COLO829 (cell line): Measurements from ENCODE around the gene SEMA5A.

ENCODE experiments used
- DNase-seq: peaks from one replicate; pipeline ENCODE4 v3.0.0; 2012; ENCODE audit warnings: low spot score

SEMA5A gene, protein sequence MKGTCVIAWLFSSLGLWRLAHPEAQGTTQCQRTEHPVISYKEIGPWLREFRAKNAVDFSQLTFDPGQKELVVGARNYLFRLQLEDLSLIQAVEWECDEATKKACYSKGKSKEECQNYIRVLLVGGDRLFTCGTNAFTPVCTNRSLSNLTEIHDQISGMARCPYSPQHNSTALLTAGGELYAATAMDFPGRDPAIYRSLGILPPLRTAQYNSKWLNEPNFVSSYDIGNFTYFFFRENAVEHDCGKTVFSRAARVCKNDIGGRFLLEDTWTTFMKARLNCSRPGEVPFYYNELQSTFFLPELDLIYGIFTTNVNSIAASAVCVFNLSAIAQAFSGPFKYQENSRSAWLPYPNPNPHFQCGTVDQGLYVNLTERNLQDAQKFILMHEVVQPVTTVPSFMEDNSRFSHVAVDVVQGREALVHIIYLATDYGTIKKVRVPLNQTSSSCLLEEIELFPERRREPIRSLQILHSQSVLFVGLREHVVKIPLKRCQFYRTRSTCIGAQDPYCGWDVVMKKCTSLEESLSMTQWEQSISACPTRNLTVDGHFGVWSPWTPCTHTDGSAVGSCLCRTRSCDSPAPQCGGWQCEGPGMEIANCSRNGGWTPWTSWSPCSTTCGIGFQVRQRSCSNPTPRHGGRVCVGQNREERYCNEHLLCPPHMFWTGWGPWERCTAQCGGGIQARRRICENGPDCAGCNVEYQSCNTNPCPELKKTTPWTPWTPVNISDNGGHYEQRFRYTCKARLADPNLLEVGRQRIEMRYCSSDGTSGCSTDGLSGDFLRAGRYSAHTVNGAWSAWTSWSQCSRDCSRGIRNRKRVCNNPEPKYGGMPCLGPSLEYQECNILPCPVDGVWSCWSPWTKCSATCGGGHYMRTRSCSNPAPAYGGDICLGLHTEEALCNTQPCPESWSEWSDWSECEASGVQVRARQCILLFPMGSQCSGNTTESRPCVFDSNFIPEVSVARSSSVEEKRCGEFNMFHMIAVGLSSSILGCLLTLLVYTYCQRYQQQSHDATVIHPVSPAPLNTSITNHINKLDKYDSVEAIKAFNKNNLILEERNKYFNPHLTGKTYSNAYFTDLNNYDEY

GRCh38 chr5:9545992-9546851 is at the start of gene SEMA5A:
Gene SEMA5A (minus strand): TSS chr5:9546075. CDS start chr5:9379946, 166,129 bp downstream.
- no peak for DNase-seq

- DNase-seq = no peak
Measured at GRCh38 chr5:9594913-9595312, 49.0 kb upstream of the SEMA5A start.

- no peak for DNase-seq
Measured at GRCh38 chr5:9589049-9589835, 43.4 kb upstream of the SEMA5A start.

DNA sequence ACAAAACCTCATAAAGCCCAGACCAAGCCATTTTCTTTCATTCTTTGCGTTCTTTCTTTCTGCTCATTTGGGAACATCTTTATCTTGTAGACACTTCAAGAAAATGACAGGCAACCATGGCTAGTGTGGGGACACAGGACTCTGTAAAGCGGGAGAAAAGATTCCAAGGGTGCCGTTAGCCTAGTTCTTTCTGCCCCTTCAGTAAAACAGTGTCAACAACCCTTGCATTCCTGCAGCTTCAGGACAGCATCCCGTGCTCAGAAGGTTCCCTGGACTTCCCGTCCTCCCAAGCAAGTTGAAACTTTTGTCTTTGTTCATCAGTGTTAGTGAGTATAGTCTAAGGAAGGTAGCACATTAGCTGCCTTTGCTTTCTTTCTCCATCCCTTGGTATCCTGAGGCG is 42.4 kb upstream of the SEMA5A start:
- no peak for DNase-seq

DNA sequence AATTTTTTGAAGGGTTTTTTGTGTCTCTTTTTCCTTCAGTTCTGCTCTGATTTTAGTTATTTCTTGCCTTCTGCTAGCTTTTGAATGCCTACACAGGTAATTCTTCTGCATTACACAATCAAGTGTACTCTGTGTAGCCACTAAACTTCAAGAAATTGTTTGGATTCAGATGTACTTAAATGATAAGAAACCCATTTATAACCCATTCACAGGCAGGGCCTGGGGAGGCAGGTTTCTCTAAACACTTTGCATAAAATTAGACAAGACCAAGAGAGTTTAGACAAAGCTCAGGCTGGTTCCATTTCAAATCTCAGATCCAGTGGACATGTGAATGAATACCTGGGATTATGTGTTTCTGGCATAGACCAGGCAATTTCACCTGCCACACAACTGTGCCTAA is 41.3 kb upstream of the SEMA5A start:
- no peak for DNase-seq

DNA sequence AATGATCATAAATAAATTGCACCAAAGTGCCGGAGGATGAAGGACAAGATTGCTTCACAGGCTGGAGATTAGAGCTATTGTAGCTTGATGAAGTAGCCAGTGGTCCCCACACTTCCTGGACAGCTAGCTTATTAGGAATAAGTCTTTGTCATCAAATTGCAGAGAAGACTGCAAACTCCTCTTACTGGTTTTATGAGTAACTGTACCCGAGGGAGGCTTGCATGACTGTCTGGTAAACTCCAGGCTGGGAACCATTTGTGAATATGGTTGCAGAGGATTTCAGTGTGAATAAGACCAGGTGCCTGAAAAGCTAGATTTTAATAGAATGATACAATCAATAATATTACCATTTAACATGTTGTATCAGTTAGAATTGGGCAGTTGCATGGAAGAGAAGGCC is 36.5 kb upstream of the SEMA5A start:
- DNase-seq = no peak

- DNase-seq = no peak
Measured at GRCh38 chr5:9573796-9574195, 27.9 kb upstream of the SEMA5A start.

- DNase-seq = no peak
Measured at GRCh38 chr5:9572246-9572645, 26.4 kb upstream of the SEMA5A start.

DNA sequence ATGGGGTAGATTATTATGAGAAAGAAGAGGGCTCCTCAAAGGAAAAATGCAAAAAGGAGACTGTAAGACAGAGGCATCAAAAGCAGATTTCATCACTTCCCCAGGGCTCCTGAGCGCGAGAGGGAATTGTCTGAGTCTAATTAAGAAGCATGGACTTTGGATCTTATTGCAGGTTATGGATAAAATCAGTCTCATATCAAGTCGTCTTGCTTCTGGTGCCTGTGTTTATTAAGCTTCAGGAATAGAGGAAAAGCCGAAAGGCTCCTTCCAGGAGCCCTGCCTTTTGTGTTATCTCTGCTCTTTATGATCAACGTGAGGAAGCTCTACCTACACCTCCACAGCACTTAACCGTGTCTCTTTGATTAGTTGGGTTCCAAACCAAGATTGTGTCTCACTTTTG is 25.0 kb upstream of the SEMA5A start:
- DNase-seq = no peak

DNA sequence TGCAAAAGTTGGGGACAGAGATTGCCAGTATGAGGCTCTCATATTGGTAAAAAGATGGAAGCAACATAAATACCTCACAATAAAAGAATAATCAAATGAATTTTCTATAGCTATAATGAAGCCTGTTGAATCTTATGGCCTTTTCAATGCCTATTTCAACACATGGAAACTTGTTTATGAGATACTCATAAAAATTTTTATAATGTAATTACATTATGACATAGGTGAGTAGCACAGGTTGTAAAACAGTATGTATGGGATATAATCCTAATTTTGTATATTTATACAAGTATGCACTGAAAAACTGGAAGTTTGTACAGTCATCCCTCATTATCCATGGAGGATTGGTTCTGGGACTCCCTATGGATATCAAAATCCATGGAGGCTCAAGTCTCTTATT is 21.2 kb upstream of the SEMA5A start:
- no peak for DNase-seq

DNA sequence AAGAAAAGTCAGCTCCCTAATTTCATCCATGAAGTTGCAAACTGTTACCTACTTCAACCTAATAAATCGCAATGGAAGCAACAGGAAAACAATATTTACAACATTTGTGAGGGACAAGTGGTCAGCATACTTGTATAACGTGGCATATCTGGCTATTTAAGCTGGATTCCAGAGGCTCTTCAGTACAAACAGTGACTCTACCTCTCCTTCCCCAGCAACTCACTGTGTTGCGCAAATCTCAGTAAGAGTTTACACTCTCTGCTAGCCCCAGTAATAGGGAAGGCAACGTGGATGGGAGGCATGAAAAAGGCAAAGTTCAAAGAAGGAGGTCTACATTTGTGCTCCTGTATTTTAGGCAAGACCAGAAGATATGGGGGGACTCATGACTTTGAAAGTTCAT is 18.9 kb upstream of the SEMA5A start:
- DNase-seq = no peak

- DNase-seq = no peak
Measured at GRCh38 chr5:9562141-9562540, 16.3 kb upstream of the SEMA5A start.

- DNase-seq = no peak
Measured at GRCh38 chr5:9559965-9560364, 14.1 kb upstream of the SEMA5A start.

- no peak for DNase-seq
Measured at GRCh38 chr5:9558319-9558965, 12.6 kb upstream of the SEMA5A start.

DNA sequence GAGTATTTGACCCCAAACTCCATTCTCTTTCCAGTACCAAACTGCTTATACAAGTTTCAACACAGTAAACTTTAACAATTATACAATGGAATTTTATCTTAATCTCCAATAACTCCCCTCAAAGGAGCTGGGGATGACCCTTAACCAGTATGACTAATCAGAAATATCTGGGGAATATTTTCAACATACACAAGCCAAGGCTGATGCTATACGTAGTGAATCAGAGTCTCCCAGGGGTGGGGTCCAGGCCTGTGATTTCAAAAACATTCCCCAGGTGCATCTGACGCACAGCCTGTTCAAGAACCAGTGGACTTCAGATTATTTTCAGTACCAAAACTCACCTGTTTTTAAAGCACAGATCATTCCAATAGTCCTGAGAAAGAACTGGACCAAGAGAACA is 11.8 kb upstream of the SEMA5A start:
- DNase-seq = no peak

DNA sequence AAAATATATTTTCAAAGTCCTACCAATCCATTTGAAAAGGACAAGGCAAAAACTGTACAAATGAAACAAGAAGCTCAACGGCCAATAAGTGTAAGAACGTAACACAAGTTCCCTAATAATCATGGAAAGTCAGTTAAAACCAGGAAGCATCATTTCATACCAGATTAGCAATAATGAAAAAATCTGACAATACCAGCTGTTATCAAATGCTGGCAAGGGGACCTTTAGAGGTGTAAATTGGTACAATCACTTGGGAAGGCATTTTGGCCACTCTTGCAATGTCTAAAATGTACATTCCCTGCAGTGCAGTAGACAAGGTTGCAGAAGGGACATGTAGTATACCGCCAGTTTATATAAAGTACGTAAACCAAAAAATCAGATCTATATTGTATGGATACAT is 10.1 kb upstream of the SEMA5A start:
- no peak for DNase-seq

GRCh38 chr5:9554122-9554521 is 8.2 kb upstream of the SEMA5A start:
- DNase-seq = no peak

GRCh38 chr5:9553561-9553960 is 7.7 kb upstream of the SEMA5A start:
- no peak for DNase-seq

DNA sequence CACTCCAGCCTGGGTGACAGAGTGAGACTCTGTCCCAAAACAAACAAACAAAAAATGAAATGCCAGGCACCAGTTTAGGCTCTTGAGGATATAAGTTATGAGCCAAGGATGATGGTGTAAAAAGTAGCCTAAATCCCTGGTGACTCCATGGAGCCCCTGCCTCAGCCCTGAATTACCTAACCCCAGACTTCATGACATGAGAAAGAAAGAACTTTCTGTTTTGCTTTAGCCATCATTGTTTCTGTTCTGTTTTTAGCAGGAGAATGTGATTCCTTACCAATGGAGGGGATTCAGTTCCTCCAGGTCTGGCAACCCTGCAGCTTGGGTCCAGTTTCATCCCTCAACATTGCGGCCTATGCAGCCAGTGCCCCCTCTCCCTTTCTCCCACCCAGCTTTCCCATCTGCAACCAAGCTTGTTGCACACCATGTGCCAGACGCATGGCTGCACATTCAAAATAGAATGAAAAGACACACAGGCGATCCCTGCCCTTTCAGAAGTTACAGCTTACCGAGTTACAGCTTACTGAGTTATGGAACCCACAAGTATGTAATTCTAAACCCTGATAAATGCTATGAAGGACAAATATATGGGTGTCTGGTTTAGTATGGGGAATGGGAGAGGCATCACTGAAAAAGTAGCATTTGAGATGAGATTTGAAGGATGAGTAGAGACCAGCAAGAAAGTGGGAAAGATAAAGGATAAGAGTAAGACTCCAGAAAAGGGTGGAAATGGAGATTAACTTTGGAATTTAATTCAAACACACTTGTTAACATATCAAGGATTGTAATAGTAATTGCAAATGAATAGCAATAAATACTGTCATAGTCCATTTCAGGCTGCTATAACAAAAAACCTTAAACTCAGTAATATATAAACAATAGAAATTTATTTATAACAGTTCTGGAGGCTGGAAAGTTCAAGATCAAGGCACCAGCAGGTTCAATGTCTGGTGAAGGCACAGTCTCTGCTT is 6.0 kb upstream of the SEMA5A start:
- no peak for DNase-seq
